HG02852 (cell line): ENCODE measurements around the gene SIK3.

Experiments
- ATAC-seq: cut with Tn5 transposase; IDR thresholded peaks from one replicate; pipeline ENCODE4 v1.9.1; 2021; ENCODE audit warnings: mild to moderate bottlenecking, moderate library complexity; ENCODE audit not compliant: unreplicated experiment

Gene SIK3

DNA sequence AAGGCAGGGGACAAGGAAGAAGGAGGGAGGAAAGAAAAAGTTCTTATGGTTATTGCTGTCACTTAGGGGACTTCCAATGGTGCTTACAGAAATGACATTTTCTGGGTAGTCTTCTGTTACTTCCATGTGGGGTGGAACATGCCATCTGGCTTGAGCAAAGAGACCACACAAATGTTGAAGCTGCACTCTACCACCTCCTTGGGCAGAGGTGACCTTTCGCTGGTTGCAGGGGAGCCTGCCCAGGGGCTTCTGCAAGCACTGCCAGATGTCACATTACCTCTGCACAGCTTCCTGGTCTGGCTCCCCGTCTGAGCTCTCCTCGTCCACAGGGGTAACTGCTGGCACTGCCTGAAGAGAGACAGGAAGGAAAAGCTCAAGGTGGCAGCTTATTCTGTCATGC is 228.2 kb downstream of the SIK3 start:
- ATAC-seq = no peak

DNA sequence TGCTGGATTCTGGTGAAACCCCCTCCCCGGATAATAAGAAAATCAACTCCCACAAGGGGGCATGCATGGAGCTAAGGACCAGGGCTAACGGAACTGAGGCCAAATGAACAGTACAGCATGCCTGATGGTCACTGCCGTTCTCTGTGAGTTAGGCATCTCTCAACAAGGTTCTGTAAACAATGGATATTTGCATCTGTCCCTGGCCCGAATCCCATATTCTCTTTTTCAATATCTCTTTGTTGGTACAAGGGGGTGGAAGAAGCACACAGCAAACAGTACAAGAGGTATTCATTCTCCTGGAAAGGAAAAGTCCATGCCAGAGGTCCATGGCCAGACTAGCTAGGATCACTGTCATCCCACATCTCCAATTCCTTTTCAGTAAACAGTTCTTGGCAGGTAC is 228.6 kb downstream of the SIK3 start:
- no peak for ATAC-seq

DNA sequence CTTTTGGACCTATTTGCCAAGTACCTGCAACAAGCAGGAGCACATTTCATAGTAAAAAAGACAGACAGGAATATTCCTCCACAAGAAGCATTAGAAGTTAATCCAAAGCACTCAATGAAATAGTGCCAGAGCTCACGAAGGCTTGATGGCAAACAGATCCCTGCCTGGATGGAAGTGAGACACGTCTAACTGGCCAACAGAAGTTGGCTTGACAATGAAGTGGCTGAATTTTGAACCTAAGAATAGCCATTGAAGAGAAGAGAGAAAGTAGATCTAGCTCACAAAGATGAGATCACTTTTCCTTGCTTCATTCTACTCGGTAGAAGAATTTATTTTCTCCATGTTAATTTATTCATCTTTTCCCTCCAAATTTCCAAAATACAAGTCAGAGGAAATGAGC is 230.2 kb downstream of the SIK3 start:
- no peak for ATAC-seq

DNA sequence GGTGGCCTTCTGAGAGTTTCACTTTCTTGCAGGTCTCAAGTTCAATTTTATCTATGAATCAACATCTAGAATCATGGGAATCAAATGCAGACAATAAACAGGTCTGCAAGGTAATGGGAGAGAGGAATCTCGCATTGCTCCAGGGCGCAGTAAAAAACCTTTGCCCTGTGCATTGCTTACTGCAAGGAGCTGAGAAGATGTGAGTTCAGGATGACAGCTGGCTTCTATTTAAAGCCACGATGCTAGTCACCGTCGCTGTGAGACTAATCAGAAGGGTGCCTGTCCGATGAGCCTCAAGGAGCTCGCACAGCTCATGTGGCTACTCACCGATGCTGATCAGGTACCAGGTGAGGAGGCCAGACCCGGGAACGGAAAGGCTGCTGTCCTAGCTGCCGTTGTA is 230.6 kb downstream of the SIK3 start:
- ATAC-seq = no peak

DNA sequence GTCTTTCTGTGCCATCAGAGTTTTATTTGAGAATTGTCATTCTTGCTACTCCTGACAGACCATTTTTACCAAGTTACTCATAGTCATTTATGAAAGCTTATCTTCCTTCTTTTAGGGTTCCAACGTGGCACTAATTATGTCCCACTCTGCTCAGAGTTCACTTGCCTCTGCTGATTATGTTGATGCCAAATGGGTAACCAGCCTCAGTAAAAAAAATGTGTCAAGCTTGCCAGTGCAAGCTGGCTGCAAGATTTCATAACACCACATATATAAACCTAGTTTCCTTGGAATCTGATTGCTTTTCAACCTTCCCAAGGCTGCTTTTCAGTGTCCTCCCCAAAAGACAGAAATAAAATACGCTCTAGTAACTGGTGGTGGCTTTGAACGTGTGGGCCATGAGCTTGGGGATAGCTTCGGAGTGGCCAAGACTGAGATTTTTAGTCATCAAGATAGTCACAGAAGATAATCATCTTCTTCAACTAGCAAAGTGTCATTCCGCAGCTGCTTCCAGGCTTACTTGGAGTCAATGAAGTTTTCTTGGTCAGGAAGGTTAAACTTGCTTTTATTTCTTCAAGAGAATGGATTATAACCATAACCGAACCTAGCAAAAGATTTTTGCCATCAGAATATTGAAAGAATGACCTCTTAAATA is 231.3 kb downstream of the SIK3 start:
- no peak for ATAC-seq

DNA sequence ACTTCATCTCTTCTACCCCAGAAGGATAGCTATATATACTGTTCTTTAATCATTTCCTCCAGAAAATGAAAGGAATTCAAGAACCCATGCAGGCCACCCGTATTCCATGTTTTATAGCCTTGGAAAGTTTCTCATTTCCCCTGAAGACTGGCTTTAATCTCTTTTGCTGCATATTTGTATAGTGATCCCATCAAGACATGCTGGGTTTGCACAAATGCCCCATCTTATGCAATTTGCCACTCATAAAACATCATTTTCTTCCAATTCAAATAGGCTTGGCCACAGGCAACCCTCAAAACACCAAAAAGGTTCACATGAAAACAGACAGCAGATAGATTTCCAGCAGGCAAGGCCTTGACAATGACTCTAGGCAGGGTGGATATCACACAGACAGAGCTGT is 232.5 kb downstream of the SIK3 start:
- no peak for ATAC-seq

DNA sequence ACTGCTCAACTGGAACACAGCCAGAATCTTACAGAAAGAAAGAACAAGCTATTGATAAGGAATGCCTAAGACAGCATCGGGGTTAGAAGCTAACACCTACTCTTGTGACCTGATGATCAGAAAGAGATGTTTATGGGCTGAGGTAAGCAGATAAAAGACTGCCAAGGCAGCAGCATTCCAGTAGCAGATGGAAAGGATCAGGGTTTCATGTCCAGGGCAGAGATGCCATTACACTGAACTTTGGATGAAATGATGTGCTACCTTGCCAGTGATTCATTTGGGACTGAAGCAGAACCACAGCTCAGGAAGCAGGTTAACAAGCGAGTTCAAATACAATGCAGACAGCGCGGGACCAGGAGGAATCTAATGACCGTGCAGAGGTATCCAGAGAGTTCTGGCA is 233.7 kb downstream of the SIK3 start:
- no peak for ATAC-seq

DNA sequence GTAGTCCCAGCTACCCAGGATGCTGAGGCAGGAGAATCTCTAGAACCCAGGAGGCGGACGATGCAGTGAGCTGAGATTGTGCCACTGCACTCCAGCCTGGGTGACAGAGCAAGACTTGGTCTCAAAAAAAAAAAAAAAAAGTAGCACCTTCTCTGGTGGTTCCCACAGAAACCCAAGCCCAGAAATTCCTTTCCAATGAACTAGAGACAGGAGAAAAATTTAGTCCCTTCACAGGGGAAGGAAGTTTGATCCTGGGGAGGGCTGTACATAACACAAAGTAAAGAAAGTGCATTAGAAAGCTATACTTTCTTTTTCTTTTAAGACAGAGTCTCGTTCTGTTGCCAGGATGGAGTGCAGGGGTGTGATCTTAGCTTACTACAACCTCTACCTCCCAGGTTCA is 235.3 kb downstream of the SIK3 start:
- no peak for ATAC-seq

DNA sequence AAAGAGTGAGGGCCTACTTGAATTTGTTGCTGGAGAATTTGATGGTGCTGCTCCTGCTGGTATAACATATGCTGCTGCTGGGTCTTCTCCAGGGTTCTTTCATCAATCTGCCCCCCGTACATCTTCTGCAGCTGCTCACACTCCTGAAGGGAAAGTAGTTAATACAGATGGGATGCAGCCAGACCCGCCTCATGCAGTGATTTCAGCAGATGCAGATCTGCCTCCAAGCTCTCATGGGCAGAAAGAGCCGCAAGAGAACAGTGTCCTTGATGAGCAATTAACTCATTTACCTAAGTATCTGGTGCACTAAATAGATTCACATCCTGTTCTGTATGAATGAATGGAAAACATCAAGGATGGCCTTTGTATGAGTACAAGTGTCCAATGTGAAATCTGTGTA is 236.0 kb downstream of the SIK3 start:
- ATAC-seq = no peak

DNA sequence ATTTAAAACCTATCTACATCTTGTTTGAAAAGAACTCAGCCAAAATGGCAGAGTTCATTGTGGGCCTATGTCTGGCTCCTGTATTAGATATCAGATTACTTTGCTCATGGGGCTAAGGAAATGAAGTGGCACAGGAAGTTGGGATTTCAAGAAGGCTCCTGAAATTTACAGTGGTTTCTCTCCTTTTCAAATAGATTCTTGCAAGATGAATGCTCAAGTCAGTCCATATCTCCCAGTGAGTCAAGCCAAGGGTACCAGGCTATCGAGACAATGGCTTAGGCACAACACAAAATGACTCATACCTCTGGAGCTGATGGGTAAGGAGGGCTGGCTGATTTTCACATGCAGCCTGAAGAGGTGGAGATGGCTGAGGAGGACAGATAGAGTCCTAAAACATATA is 236.7 kb downstream of the SIK3 start:
- ATAC-seq = no peak

DNA sequence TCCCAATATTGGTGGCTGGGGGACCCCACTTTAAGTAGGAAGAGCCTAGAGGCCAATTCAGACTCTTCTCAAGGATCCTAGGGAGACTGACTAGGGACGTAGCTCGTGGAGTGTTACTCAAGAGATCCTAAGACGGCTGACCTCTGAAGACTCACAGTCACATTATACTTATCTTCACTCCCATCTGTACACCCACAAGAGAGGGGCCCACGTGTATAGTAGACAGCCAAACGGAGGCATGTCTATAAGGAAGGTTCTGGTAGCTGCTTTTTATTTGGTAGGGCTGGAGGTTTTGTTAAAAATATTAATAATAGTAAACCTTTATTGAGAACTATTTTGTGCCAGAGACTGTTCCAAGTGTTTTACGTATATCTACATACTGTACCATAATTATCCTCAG is 237.9 kb downstream of the SIK3 start:
- no peak for ATAC-seq

DNA sequence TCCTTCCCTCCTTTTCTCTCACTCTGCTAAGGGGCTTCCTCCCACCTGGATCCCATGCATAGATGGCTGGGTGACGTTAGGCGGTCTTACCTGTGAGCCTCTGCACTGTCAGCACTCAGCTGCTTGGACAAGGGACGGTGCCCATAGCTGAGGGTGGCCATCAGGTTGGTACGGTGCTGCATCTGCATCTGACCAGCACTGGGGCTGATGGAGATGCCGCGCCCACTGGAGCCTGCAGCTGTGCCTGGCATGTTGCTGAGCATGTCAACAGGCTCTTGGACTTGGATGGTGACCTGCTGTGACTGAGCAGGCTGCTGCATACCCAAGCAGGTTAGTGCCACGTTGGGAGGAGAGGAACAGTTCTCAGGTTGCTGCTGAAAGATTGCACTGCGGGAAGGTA is 239.1 kb downstream of the SIK3 start:
- no peak for ATAC-seq

DNA sequence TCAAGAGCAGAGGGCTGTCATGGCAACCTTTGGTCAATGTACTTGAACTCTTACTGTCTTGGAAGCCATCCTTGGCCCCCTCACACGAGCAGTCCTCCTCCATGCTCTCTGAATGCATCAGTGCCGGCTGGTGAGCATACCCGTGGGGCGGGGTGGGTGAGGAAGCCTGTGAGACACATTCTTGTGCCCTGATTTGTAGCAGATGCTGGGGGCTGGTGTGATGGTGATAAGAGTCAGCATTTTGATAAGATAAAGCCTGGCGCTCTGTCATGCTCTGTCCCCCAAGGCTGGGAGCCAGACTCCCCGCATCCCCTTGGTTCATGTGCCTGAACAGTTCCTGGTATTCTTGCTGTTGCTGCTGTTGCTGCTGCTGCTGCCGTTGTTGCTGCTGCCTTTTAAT is 240.3 kb downstream of the SIK3 start:
- no peak for ATAC-seq

DNA sequence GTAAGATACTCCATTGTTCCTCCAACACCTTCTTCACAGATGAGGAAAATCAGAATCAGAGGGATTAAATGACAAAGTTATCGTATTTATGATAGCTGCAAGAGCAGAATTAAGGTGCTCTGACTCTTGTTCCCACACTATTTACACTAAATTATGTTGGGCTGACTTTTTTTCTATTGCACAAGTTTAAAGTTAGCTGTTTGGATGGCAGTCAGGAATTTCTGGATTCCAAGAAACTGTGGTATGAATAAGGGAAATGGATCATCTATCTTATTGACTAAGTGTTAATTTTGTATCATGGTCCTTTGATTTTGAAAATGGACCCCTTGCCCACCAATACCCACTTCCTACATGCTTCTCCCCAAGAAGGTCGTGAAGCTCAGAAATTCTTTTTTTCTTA is 240.9 kb downstream of the SIK3 start:
- no peak for ATAC-seq

DNA sequence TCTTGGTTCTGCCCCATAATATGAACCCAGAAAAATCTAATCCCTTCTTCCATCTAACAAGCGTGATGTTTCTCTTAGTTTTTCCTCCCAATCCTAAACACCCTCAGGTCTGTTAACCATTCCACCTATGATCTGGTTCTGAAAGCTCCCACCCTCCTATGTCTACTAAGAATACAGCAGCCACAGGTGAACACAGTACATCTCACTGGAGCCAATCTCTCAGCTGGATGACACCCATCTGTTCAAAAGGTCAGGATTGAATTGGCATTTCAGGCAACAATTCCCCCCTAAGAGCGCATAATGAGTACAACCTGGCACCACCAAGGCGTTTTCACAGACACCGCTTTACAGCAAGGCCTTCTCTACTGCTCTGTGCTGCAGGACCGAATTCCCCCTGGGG is 241.8 kb downstream of the SIK3 start:
- ATAC-seq = no peak

DNA sequence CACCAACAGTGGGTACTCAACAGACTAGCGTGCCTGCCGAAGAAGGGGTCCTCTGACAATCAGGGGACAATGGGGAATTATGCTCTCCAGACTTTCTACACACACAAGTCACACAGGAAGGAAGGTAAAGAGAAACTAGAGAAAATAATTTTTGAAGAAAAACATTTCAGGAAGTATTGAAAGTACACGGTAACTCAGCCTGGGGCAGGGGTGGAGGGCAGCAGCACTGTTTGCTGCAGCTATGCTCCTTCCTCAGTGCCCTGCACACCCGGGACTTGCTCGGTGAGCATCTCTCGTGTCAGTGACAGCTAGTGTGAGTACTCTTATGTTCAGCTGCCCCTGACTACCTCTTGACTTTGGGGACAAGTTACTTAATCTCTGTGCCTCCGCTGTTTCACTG is 242.8 kb downstream of the SIK3 start:
- ATAC-seq = no peak

DNA sequence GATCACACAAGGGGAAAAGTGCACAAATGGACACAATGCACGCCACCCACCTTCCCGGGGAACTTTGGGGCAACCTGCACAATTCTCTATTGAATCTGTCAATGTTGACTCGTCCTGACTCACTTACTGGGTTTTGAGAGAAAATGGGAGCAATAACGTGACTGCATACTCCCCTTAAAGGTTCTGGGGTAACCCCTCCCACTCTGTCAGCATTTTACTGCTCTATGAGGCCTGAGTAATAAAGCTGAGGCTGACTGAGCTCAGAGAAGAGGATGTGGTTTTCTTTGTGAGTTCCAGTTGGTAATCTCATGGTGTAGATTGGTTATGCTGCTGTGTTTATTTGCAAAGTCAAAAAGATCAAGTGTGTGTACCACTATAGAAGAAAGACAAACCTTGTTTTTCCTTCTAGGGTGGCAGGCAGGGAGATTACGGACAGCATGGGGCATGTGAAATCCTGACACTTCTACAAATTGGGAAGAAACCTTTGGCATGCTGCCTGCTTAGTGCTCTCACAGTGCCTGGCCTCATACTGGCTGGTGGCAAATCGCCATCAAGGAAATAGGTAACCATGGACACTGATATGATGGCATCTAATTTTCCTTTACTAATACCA is 244.7 kb downstream of the SIK3 start:
- peak; percentile 92 for ATAC-seq

DNA sequence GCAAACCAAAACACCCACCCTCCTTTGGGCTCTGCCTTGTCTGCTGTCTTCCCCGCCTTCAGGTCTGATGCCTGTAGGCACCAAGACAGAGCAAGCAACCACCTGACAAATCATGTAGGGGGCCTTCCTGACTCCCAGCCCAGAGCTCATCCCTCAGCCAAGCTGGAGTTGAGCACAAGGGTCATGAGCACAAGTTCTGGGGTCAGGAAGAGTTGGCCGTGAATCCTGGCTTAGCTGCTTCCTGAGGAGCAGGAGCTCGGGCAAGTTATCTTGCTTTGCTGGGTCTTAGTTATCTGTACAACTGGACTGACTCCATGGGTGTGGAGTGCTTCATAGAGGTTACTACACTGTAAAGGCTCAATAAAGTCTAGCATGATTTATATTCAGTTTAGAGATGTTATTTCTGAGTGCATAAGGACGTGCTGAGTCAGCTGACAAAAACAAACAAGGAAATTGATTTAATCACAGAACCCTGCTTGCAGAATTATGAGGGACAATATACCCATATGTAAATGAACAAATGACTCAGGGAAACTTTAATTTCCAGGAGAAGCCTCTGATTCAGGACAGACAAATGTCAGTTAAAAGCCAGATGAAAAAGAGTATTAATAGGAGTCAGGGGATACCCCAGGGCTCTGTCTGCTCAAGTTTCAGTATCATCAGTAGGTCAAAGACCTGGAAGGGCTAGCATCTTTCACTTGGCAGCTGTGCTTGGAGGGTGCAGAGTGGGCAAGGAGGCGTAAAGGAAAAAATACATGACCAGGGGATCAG is 245.8 kb downstream of the SIK3 start:
- ATAC-seq = no peak

DNA sequence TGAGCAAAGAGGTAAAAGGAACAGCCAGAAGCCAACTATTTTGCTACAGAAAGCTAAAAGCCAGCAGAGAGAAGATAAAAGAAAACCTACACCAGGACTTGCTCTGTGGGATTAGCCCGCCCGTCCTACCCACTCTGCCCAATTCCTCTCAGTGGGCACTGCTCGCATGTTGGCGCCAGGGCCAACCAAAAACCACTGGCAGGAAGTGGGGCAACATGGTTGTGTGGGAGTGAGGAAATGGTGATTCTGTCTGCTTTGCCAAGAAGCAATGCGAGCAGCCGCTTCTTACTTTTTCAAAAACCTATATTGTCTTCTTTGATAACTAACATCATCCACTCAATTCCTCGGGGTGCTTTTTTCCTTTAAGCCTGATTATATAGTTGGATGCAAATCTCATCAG is 246.6 kb downstream of the SIK3 start:
- no peak for ATAC-seq

DNA sequence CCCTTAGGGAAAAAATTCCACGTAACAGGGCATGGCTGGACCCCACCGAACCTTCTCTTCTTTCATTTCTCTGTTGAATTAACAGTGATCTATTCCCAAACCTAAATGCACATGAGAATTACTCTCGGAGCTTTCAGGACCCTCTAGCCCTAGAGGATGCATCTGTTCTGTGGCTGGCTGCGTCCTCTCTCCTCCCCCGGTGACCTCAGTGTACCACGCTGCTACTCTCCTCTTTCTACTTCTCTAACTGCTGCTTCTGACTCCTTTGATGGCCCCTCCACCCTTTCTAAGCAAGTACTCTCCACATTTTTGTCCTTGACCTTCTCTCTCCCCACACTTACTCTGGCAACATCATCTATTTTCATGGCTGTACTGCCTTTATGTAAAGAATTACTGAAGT is 248.7 kb downstream of the SIK3 start:
- no peak for ATAC-seq

DNA sequence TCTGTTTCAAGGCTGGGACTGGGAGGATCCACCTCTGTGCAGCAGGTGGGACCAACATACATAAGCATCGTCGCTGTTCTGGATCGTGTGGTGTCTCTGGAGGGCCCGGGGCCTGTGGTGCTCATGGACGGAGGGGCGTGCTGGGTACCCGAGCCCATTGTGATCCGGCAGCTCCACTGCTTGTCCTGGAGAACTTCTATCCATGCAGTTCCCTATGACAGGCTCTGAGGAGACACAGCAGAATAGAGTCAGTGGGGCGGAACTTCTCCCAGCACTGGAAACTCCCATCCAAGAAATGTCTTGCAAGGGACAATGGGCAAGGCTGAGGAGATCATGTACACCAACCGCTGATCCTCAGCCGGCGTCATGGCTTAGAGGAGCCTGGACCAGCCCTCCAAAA is 249.2 kb downstream of the SIK3 start:
- no peak for ATAC-seq

DNA sequence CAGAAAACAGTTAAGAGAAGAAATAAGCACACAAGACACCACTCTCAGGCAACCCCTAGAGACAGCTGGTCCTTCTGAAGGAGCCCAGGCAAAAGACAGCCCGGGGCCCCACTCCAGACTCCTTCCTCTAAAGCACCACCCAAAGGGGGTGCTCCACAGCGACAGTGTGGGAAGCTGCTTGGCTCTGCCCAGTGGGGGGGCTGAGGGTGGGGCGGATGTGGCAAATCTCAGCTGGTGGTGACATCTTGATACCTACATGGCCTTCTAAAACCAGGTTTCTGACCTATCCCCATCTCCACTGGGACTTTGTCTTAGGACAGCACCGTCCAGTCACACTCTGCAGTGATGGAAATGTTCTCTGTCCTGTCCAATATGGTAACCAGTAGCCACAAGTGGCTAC is 250.6 kb downstream of the SIK3 start:
- ATAC-seq = no peak
